ENCODE measurements around the gene PTPRCAP.

PTPRCAP gene

GRCh38 chr11:67396259-67396581, 41.3 kb downstream of the PTPRCAP start:
- no peak for DNase-seq (ENCODE audit: low spot score)

- no peak for DNase-seq (ENCODE audit: low spot score)
Observed at GRCh38 chr11:67395555-67396258, 41.8 kb downstream of the PTPRCAP start.

DNA sequence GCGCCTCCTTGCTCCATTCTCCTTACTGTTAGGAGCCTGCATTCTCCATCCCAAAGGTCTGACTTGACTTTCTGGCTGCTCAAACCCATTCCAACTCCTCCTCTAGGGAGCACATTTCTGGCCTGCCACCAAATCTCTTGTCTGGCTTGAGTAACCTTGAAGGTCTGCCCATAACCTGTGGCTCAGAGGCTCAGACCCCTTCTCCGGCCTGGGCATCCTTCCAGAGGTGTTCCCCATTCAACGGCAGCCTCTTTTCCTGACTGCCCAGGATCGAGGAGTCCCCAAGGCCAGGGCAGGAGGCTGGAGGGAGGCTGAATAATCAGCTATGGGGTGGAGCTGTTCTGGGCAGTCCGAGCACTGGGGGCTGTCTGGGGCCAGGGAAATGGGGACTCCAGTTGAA, 43.5 kb downstream of the PTPRCAP start:
- DNase-seq (ENCODE audit: low spot score), result no peak

- DNase-seq (ENCODE audit: low spot score), result no peak
Observed at GRCh38 chr11:67393437-67393836, 44.0 kb downstream of the PTPRCAP start.

- peak; percentile 49 for DNase-seq (ENCODE audit: low spot score)
Observed at GRCh38 chr11:67392183-67392715, 45.2 kb downstream of the PTPRCAP start.

- peak; percentile 99 for DNase-seq (ENCODE audit: low spot score)
Observed at GRCh38 chr11:67391304-67392182, 45.9 kb downstream of the PTPRCAP start, which contains the start of gene RAD9A. RAD9A (plus strand) TSS chr11:67391986; CDS start chr11:67392045, 59 bp downstream.

DNA sequence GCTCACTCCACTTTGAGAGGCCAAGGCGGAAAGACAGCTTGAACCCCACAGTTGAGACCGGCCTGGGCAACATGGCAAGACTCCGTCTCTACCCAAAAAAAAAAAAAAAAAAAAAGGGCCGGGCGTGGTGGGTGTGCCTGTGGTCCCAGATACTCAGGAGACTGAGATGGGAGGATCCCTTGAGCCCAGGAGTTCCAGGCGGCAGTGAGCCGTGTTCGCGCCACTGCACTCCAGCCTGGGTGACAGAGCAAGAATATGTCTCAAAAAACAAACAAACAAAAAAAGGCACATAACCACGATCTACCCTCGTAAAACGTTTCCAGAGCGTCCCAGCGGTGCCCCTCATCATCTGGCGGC, 46.6 kb downstream of the PTPRCAP start:
- DNase-seq (ENCODE audit: low spot score), result no peak

GRCh38 chr11:67389477-67389876, 48.0 kb downstream of the PTPRCAP start:
- DNase-seq (ENCODE audit: low spot score), result peak; percentile 41

GRCh38 chr11:67387518-67387917, 50.0 kb downstream of the PTPRCAP start:
- no peak for DNase-seq (ENCODE audit: low spot score)

- DNase-seq (ENCODE audit: low spot score), result no peak
Observed at GRCh38 chr11:67387069-67387468, 50.4 kb downstream of the PTPRCAP start.
